Measurements from ENCODE around the gene RGS16. TPM values are rescaled to one million over a fixed set of nuclear protein-coding genes. Genes with fewer than 3 reads are reported as not detected.

The RGS16 gene
- total RNA-seq, 1 donor from 2014 or later: 9.7 TPM

DNA sequence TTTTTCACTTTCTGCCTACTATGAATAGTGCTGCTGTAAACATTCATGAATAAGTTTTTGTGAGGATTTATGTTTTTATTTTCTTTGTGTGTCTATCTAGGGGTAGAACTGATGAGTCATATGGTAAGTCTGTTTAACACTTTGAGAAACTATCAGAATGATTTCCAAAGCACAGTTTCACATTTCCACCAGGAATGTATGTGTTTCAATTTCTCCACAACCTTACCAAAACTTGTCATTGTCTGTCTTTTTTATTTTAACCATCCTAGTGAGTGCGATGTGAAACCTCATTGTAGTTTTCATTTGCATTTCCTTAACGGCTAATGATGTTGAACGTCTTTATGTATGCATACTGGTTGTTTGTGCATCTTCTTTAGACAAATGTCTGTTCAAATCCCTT, 38.7 kb downstream of the RGS16 start:
- TF ChIP-seq, protein P1, sequence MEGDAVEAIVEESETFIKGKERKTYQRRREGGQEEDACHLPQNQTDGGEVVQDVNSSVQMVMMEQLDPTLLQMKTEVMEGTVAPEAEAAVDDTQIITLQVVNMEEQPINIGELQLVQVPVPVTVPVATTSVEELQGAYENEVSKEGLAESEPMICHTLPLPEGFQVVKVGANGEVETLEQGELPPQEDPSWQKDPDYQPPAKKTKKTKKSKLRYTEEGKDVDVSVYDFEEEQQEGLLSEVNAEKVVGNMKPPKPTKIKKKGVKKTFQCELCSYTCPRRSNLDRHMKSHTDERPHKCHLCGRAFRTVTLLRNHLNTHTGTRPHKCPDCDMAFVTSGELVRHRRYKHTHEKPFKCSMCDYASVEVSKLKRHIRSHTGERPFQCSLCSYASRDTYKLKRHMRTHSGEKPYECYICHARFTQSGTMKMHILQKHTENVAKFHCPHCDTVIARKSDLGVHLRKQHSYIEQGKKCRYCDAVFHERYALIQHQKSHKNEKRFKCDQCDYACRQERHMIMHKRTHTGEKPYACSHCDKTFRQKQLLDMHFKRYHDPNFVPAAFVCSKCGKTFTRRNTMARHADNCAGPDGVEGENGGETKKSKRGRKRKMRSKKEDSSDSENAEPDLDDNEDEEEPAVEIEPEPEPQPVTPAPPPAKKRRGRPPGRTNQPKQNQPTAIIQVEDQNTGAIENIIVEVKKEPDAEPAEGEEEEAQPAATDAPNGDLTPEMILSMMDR (conservative IDR thresholded peaks at IDR 0.05): no peak
- DNase-seq (ENCODE audit: extremely low spot score, unreplicated experiment): no peak
- Mint-ChIP-seq H3K36me3 (no peaks in the 10 kb centered on the region), H3K4me3 (no peak overlapping the region), H3K27me3 (peaks cover 9% of the 10 kb centered on the region), H3K4me1 (ENCODE audit: unreplicated experiment) (no peaks in the 10 kb centered on the region), H3K27ac (no peak overlapping the region), H3K9me3 (no peaks in the 10 kb centered on the region)

DNA sequence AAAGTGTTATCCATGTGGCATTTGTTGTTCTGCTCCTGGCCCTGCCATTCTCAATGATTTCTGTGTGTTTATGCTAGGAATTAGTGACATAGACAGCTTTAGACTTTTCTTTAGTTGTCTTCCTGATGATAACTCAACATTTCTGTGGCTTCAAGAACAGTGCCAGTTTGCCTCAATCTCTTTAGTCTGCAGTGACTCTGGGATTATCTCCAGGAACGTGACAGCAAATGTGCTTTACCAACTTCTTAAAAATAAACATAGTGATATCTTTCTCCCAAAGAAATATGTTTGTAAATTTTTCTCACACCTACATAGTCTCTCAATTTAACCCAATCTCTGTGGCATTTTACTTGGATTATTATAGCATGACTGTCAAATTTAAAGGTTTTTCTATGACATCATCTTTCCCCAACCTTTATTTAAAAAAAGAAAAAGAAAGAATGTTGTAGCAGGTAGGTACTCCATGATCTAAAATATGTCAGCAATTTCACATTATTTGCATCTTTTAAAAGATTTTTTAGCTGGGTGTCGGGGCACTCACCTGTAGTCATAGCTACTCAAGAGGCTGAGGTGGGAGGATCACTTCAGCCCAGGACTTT, 39.7 kb downstream of the RGS16 start:
- Mint-ChIP-seq H3K9me3 (no peaks in the 10 kb centered on the region), H3K4me3 (no peak overlapping the region), H3K27me3 (peaks cover 12% of the 10 kb centered on the region), H3K27ac (no peak overlapping the region), H3K36me3 (no peaks in the 10 kb centered on the region), H3K4me1 (ENCODE audit: unreplicated experiment) (no peaks in the 10 kb centered on the region)
- TF ChIP-seq, protein P1 (conservative IDR thresholded peaks at IDR 0.05): no peak
- DNase-seq (ENCODE audit: extremely low spot score, unreplicated experiment): no peak

DNA sequence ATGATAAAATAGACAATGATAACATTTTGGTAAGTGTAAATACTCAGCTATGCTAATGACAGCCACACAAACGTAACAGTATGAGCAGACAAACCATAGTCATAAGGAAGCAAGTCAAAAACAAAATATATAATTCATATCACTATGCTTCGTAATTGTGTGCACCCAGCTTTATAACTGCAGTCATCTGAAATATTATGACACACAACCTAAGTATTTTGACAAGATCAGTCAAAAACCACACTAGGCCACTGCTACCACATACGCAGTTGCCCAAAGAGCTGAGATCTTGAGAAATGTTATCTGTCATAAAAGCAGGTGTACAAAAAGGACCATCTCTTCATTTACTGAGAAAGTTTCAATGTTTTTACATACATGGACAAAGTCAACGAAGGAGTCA, 41.1 kb downstream of the RGS16 start:
- TF ChIP-seq, protein P1 (conservative IDR thresholded peaks at IDR 0.05): no peak
- DNase-seq (ENCODE audit: extremely low spot score, unreplicated experiment): no peak
- H3K27ac Mint-ChIP-seq: no peak overlapping the region
- no peaks in the 10 kb centered on the region for H3K9me3 Mint-ChIP-seq
- H3K4me3 Mint-ChIP-seq: no peak overlapping the region
- H3K36me3 Mint-ChIP-seq: no peaks in the 10 kb centered on the region
- H3K27me3 Mint-ChIP-seq: peaks cover 19% of the 10 kb centered on the region
- no peaks in the 10 kb centered on the region for H3K4me1 Mint-ChIP-seq (ENCODE audit: unreplicated experiment)

DNA sequence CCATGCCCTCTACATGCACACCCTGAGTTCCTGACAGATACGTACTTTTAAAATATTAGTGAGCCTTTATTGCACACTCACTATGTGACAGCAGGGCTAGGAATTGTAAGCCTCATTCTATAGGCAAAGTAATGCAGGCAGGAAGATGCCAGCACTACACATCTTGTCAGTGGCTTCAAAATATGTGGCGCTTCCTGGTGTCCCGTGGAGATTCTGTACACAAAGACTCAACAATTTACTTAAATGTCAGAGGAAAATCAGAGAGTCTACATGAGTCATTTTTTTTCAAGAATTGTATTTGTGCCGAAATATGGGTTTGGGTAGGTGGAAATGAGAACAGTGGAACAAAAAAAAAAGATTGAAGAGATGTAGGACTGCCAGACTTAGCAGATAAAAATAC, 42.7 kb downstream of the RGS16 start:
- H3K4me1 Mint-ChIP-seq (ENCODE audit: unreplicated experiment): no peaks in the 10 kb centered on the region
- H3K9me3 Mint-ChIP-seq: no peaks in the 10 kb centered on the region
- no peak for DNase-seq (ENCODE audit: extremely low spot score, unreplicated experiment)
- TF ChIP-seq, protein P1 (conservative IDR thresholded peaks at IDR 0.05): no peak
- H3K27ac Mint-ChIP-seq: no peak overlapping the region
- no peak overlapping the region for H3K4me3 Mint-ChIP-seq
- no peaks in the 10 kb centered on the region for H3K36me3 Mint-ChIP-seq
- H3K27me3 Mint-ChIP-seq: peaks cover 19% of the 10 kb centered on the region

DNA sequence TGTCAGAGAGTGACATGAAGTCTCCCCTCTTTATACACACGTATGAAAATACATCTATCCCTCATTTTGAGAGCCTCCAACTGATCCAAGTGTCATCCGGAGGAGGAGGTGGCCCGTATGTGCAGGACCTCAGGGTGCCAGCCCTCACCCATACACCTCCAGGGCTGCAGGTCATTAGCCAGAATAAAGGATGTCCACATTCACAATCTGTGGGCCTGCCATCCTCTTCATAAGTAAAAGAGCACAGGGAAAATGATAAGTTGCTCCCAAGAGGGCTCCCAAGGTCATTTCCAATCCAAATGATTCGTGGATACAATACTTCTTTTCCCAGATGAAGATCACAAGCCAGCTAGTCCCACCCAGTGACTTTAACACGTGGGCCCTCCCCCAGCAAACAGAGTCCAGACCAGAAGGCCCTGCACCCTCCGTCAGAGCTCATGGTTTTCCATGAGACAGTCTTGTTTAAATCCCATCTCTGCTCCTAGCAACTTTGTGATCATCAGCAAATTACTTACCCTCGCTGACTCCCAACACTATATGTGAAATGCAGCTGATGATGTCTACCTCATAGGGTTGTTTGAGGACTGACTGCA, 43.7 kb downstream of the RGS16 start:
- DNase-seq (ENCODE audit: extremely low spot score, unreplicated experiment): no peak
- Mint-ChIP-seq H3K27ac (no peak overlapping the region), H3K27me3 (peaks cover 19% of the 10 kb centered on the region), H3K4me1 (ENCODE audit: unreplicated experiment) (no peaks in the 10 kb centered on the region), H3K4me3 (no peak overlapping the region), H3K9me3 (no peaks in the 10 kb centered on the region), H3K36me3 (no peaks in the 10 kb centered on the region)
- TF ChIP-seq, protein P1 (conservative IDR thresholded peaks at IDR 0.05): no peak
